ENCODE measurements around the gene PCDHA7. TPM values are rescaled to one million over a fixed set of nuclear protein-coding genes. Genes with fewer than 3 reads are reported as not detected.
A peak's percentile ranks its signal among the peaks of the same experiment; 100 is the strongest.

Gene PCDHA7
- total and polyA plus RNA-seq, 12 donors, result 0.16 to 1.2 (median 0.22) TPM; not detected in 2

GRCh38 chr5:140862441-140863295, 28.6 kb downstream of the PCDHA7 start:
- TF ChIP-seq CTCF (IDR thresholded peaks at IDR 0.05) (no peak), POLR2A (IDR thresholded peaks at IDR 0.05) (no peak)
- Histone ChIP-seq H3K36me3 (replicated peaks in 1 of 2) (no peaks in the 10 kb centered on the region), H3K4me1 (replicated peaks in 1 of 2) (no peaks in the 10 kb centered on the region), H3K27me3 (peaks cover 4% of the 10 kb centered on the region), H3K4me3 (no peak overlapping the region), H3K27ac (no peak overlapping the region), H3K9me3 (replicated peaks in 1 of 3) (peaks cover 0 to 8% (median 0%) of the 10 kb centered on the region in 3 donors)
- DNase-seq, result no peak
- intact Hi-C loops (cut with DNase I), result no loop called here
- 29 to 51% (median 42%) methylated on average over 18 to 76 of the region's 76 CpGs for whole genome bisulfite sequencing, 4 donors

- intact Hi-C loops (cut with DNase I), result no loop called here
- no peak within 1 kb of the TSS for H3K27ac ChIP-seq
- H3K9me3 ChIP-seq (replicated peaks in 1 of 3), result no peaks in the 10 kb centered on the region
- TF ChIP-seq POLR2A (IDR thresholded peaks at IDR 0.05), result no peak
- peak in 3 of 6 experiments; percentile 6 to 22 (median 9) for TF ChIP-seq CTCF (IDR thresholded peaks at IDR 0.05)
- H3K4me1 ChIP-seq (replicated peaks in 1 of 2), result no peaks in the 10 kb centered on the region
- 9 to 25% (median 14%) methylated on average over 24 to 41 of the region's 41 CpGs for WGBS, 4 donors
- no peak for DNase-seq
- no peaks in the 10 kb centered on the region for H3K27me3 ChIP-seq
- no peaks in the 10 kb centered on the region for H3K36me3 ChIP-seq (replicated peaks in 1 of 2)
- H3K4me3 ChIP-seq, result no peak within 1 kb of the TSS
Measured at GRCh38 chr5:140868721-140869554, 34.9 kb downstream of the PCDHA7 start, which contains the start of gene PCDHA11. TSS of gene PCDHA11 (plus strand) at chr5:140868957. CDS start at chr5:140869104, 147 bp downstream.

GRCh38 chr5:140869555-140869886, 35.5 kb downstream of the PCDHA7 start:
- TF ChIP-seq POLR2A (IDR thresholded peaks at IDR 0.05) (no peak), CTCF (IDR thresholded peaks at IDR 0.05) (no peak)
- H3K4me3 ChIP-seq, result no peak overlapping the region
- H3K4me1 ChIP-seq (replicated peaks in 1 of 2), result no peaks in the 10 kb centered on the region
- H3K27ac ChIP-seq, result no peak overlapping the region
- peaks cover 5% of the 10 kb centered on the region for H3K27me3 ChIP-seq
- DNase-seq, result no peak
- 48 to 56% (median 53%) methylated on average over 5 of the region's 5 CpGs for WGBS, 4 donors
- H3K36me3 ChIP-seq (replicated peaks in 1 of 2), result no peaks in the 10 kb centered on the region
- no peaks in the 10 kb centered on the region for H3K9me3 ChIP-seq (replicated peaks in 1 of 3)
- intact Hi-C loops (cut with DNase I), result no loop called here

Data from adrenal gland (tissue), 12 donors.